OCI-M2 (cell line): Measurements from ENCODE around the gene MACROH2A2.
"Not testable (repeated sequence)": the region's sequence is repeated elsewhere in the genome, so short reads cannot be mapped to it uniquely, and the experiment has no call there.

Experiments used
- DNase-seq: peaks from one replicate; lab custom pipeline; 2025; ENCODE audit not compliant: unreplicated experiment; lab: John Stamatoyannopoulos, UW

The MACROH2A2 gene

GRCh38 chr10:70098271-70098670 lies 45.6 kb downstream of the MACROH2A2 start:
- DNase-seq = no peak

GRCh38 chr10:70101068-70101562 lies 48.5 kb downstream of the MACROH2A2 start:
- DNase-seq = not testable (repeated sequence)

- DNase-seq = no peak
Measured at GRCh38 chr10:70101668-70102067, 49.0 kb downstream of the MACROH2A2 start.

DNA sequence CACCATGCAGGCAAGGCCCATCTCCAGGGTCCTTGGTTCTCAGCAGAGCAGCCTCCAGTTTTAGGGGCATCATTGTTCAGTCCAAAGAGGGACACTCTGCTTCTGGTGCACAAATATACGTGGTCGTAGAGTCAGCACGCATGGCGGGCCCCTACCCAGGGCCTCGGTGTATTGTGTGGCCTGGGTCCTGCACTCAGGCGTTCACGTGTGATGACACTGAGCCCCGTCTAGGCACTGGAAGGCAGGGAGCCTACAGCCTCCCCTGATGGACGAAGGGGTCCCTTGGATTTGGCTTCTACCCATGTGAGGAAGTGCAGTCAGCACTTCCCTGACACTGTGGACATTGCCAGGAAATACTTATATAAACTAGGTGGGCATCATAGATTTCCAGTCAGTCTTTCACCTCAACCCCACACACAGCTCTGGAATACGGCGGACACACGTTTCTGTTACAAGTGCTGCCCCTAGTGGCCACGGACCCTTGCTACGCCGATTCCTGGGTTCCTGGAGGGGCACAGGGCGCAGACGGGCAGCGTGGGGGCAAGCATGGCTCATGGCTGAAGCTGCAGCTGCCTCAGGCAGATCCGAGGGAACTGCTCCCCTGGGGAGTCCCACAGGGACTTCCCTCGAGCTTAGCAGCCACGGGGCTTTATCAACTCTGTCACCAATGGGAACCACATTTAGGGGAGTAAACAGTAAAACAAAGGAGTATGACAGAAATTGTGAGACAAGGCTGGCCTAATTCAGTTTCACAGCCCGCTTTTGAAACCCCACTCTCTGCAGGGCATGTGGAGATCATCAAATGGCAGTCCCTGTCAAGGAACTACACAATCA lies 54.5 kb downstream of the MACROH2A2 start:
- DNase-seq = no peak

- no peak for DNase-seq
Measured at GRCh38 chr10:70109064-70109729, 56.6 kb downstream of the MACROH2A2 start.

DNA sequence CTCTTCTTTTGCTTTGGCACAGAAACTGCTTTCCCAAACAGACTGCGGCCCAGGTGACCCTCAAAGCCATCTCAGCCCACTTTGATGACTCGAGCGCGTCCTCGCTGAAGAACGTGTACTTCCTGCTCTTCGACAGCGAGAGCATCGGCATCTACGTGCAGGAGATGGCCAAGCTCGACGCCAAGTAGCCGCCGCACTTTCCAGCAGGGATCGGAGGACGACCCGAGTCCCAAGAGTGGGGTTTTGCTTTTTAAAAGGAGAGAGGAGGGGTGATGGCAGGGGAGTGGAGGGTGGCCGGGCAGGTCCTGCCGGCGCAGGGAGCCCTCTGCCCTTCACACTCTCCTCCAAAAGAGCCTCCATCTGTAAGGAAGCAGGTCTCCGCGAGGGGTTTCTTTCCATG lies 58.9 kb downstream of the MACROH2A2 start:
- DNase-seq = no peak

DNA sequence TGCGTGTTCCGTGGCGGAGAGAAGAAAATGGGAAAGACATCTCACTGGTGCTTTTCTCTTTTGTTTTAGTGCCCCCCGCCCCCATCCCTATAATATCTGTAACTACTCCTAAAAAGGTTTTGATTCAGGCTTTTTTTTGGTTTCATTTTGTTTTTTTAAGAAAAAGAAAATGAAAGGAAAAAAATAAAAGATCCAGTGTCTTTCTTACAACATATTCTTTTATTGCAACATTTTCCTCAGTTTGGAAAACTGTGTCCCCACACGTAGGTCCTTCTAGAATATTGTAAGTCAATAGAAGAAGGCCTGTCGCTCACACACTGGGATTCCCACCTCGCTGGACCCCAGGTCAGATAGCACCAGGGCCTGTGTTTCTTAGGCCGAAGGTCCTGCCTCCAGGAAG lies 59.4 kb downstream of the MACROH2A2 start:
- no peak for DNase-seq

DNA sequence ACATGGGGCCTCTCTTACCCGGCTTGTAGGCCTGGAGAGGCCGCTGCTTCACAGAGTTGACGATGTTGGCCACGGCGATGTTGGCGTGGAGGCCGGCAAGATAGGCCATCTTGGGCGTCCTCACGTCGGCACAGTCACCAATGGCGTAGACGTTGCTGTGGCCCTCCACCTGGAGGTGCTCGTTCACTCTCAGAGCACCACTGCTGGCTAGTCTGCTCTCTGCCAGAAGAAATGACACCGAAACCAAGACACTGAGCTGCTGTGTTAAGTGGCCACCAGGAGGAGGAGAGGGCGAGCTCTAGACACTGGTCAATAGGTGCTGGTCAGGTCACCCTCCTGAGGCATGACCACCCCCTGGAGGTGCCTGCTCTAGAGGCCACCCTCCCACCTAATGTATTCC lies 62.3 kb downstream of the MACROH2A2 start:
- no peak for DNase-seq

- no peak for DNase-seq
Measured at GRCh38 chr10:70115948-70116682, 63.5 kb downstream of the MACROH2A2 start.

DNA sequence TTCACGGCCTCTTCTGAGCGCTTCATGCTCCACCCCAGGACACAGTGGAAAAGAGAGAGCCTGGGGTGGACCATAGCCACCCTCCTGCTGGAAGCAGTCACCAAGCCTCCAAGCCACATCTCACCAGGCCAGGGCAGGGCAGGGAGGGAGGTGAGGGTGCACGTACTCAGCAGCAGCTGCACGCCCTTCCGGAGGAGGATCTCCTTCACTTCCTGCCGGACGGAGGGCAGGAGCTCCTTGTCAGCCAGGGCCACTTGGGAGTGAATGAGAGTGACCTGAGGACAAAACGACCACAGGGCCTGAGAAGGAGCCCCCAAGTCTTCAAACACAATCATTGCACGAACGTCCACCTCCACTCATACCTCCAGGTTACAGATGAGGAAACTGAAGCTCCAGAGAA lies 65.0 kb downstream of the MACROH2A2 start:
- DNase-seq = no peak

DNA sequence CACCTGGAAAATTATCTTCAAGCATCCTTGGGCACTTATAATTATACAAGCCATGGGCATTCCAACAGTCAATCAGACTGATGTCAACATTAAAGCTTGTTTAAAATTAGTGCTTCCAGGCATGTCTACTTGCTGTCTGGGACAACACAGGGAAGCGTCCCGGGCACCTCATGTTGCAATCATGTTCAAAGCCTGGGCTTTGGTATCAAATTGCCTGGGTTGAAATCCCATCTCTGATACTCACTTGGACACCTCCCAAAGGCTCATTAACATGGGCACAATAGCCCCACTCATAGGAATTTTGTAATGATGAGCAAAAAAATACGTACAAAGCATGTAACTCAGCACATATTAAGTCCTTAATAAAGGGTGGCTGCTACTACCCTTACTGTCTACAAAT lies 65.5 kb downstream of the MACROH2A2 start:
- no peak for DNase-seq

GRCh38 chr10:70119197-70119596 lies 66.6 kb downstream of the MACROH2A2 start:
- no peak for DNase-seq

DNA sequence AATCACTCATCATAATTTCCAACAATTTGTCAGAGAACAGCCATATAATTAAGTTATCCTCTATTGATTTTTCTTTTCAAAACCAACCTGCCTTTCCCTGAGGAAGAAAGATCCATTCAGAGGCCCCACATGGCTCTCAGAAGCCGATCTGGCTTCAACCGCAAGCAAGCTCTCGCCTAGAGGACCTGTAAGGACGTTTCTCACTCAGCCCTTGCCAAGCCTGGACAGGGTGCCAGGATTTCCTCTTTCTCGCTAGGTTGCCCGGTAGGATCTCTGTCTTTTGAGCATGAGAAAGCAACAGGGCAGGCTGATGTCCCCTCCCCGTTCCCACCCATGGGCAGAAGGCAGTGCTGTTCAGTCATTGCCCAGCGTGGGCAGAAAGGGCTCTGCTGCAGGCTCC lies 67.0 kb downstream of the MACROH2A2 start:
- no peak for DNase-seq

GRCh38 chr10:70120417-70120816 lies 67.8 kb downstream of the MACROH2A2 start:
- no peak for DNase-seq

- no peak for DNase-seq
Measured at GRCh38 chr10:70121281-70121949, 68.8 kb downstream of the MACROH2A2 start.

- DNase-seq = no peak
Measured at GRCh38 chr10:70122742-70123141, 70.1 kb downstream of the MACROH2A2 start.

GRCh38 chr10:70123166-70123565 lies 70.5 kb downstream of the MACROH2A2 start:
- DNase-seq = not testable (repeated sequence)

DNA sequence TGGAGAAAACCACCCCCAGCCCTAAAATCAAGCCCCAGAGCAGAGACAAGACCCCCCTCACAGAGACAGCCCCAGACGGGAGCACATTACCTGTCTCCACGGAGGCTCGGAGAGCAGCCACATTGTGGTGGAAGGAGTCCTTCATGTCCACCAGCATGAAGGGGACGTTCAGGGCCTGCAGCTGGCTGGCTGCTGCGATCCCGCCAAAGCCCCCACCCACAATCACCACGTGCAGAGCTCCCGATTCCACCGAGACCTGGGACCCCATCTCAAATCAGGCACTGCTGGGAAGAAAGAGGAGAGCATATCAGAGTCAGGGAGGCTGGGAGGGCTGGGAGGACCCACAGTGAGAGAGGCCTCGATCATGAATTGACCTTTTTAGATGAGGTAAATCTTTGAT lies 71.2 kb downstream of the MACROH2A2 start:
- no peak for DNase-seq

- DNase-seq = no peak
Measured at GRCh38 chr10:70124415-70124814, 71.8 kb downstream of the MACROH2A2 start.

- DNase-seq = no peak
Measured at GRCh38 chr10:70124918-70125317, 72.3 kb downstream of the MACROH2A2 start.

DNA sequence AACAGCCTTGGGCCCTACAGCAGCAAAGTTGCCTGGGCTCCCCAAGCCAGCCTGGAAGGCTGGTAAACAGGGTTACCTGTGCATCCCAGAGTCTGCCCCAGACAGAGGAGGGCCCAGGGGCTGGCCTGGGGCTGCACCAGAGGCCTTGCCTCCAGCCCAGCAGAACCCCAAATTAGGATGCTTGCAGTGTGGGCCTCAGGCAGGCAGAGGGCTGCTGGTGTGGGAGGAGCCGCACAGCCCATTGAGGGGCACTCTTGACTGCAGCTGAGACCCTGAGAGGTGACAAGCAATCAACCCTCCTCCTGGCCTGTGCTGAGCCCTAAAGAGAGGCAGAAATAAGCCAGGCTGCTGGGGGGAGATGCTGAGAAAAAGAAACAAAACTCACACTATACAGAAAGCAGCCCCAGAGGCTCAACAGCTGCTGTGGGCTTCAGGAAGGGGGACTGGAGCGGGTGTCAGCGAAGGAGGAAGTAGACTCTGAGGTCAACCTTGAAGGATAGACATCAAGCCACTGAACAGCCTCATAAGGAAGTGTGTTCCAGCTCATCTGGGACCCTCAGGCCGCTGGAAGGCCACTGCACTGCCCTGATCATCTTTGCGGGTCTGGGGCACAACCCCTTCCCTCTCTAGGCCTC lies 73.4 kb downstream of the MACROH2A2 start:
- no peak for DNase-seq
